BE2C (cell line): Measurements from ENCODE around the gene NAT9.

Experiments
- DNase-seq: peaks from one replicate; pipeline ENCODE4 v3.0.0-alpha.2; 2020
- H3K27me3 ChIP-seq: fragments of 250-450 bp; sonication (Bioruptor Pico); 2 replicates; pipeline ENCODE4 v1.5.1; 2020; ENCODE audit warnings: mild to moderate bottlenecking
- H3K36me3 ChIP-seq: fragments of 250-450 bp; sonication (Bioruptor Pico); 2 replicates; pipeline ENCODE4 v1.5.1; 2020; ENCODE audit warnings: mild to moderate bottlenecking
- H3K4me1 ChIP-seq: fragments of 250-450 bp; sonication (Bioruptor Pico); 2 replicates; pipeline ENCODE4 v1.5.1; 2020
- H3K4me3 ChIP-seq: 2 replicates; pipeline ENCODE4 v1.5.1; 2011; ENCODE audit warnings: low read depth, low read length
- H3K9me3 ChIP-seq: fragments of 250-450 bp; sonication (Bioruptor Pico); 2 replicates; pipeline ENCODE4 v1.5.1; 2020
- CTCF ChIP-seq: IDR thresholded peaks from 2 replicates; pipeline ENCODE4 v1.5.1; 2012; ENCODE audit warnings: mild to moderate bottlenecking, low read depth, low read length

NAT9 gene

DNA sequence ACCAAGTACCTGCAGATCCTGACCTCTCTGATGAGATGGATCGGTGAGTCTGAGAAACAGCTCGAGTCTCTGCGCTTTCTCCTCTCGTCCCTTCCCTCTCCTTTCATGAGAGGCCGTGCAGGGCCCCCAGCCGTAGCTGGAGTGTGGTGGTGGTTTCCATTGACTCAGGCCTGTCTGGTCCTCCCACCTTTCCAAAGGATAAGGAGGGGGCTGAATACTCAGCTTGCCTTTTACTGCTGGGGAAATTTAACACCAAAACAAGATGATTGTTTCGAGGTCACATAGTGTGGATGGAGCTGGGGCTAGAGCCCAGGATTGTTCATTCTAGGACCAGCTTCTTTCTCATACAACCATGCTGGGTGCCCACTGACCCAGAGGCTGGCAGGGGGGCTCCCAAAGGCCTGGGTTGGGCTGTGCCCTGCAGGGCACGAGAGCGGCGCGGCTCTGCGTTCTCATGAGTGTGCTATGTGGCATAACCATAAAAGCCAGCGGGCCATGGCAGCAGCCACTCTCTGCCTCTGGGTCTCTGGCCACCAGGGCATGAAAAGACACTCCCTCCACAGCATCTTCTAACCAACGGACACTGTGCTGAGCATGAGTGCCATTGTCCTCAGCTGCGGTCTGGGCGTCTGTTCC lies 43.8 kb upstream of the NAT9 start:
- Histone ChIP-seq H3K36me3 (no peaks in the 10 kb centered on the region), H3K9me3 (no peaks in the 10 kb centered on the region), H3K4me1 (no peaks in the 10 kb centered on the region), H3K27me3 (no peaks in the 10 kb centered on the region), H3K4me3 (no peak overlapping the region)
- DNase-seq = no peak
- TF ChIP-seq CTCF = no peak

DNA sequence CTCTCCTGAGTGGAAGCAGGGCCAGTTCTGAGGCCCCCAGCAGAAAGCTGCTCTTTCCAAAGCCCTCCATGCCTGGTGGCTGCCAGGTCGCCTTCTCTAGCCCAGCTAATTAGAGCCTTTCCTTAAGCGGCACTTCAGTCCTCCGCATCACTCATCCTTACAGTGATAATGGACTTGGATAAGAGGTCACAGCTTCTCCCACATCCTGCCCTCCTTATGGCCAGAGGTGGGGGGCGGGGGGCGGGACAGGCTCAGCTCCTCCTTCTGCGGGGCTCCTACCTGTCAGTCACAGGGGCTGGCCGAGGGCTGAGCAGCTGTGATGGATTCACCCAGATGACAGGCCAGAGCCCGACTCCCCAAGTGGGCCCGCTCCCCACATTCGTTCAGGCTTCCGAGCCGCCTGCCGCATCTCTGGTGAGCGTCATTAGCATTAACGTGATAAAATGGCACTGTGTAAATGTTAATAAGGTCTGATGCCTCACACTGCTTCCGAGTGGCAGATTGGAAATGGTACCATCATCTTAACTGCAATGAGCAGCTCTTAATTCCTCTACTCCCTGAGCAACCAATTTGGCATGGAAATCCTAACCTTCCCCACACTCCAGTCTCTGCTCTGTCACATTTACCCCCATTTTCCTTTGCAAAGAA lies 42.3 kb upstream of the NAT9 start:
- Histone ChIP-seq H3K9me3 (no peaks in the 10 kb centered on the region), H3K4me3 (no peak overlapping the region), H3K4me1 (no peaks in the 10 kb centered on the region), H3K36me3 (no peaks in the 10 kb centered on the region), H3K27me3 (no peaks in the 10 kb centered on the region)
- no peak for DNase-seq
- TF ChIP-seq CTCF = no peak

- Histone ChIP-seq H3K9me3 (no peaks in the 10 kb centered on the region), H3K4me3 (no peak overlapping the region), H3K27me3 (no peaks in the 10 kb centered on the region), H3K36me3 (no peaks in the 10 kb centered on the region), H3K4me1 (no peaks in the 10 kb centered on the region)
- no peak for DNase-seq
- TF ChIP-seq CTCF = no peak
Measured at GRCh38 chr17:74816905-74817620, 40.9 kb upstream of the NAT9 start.

DNA sequence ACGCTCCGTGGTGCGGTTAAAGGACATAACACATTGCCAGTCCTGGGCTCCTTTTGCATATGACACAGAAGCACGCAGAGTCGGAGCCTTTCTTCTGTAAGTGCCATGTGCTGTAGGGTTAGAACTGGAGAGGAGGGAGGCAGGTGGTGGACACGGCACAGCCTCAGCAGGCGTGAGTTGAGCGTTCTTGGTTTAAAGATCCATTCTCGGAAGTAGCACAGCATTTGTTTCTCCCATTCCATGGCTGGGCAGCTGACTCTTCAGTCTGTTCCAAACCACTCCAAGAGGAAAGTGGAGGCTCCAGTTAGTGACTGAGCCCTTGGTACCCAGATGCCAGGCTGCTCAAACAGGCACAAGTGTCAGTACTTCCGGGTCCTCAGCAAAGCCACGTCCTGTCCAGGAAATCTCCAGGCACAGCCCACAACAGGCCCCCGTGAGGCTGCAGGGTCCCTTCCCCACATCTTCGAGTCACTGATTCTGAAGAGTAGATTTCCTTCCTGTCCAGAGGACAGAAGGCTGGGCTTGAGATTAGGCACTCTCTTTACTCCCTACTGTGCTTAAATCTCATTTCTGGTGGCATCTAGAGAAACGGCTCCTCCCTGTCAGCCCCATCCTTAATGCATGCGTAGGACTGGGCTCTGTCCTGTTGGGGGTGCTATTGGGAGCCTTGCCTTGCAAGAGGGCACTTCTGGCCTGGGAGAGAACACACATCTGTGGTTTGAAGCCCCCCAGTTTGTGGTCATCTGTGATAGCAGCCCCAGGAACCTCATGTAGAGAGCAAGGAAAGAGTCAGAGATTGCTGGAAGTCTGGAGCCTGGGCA lies 39.6 kb upstream of the NAT9 start:
- Histone ChIP-seq H3K36me3 (no peaks in the 10 kb centered on the region), H3K4me3 (no peak overlapping the region), H3K4me1 (no peaks in the 10 kb centered on the region), H3K27me3 (no peaks in the 10 kb centered on the region), H3K9me3 (no peaks in the 10 kb centered on the region)
- no peak for DNase-seq
- peak; percentile 47 for TF ChIP-seq CTCF

GRCh38 chr17:74815067-74815466 lies 38.9 kb upstream of the NAT9 start:
- no peak overlapping the region for H3K4me3 ChIP-seq
- DNase-seq = no peak
- H3K27me3 ChIP-seq = no peaks in the 10 kb centered on the region
- peaks cover 2% of the 10 kb centered on the region; the same call in 1 of the 2 replicates for H3K36me3 ChIP-seq
- H3K4me1 ChIP-seq = no peaks in the 10 kb centered on the region
- TF ChIP-seq CTCF = no peak
- no peaks in the 10 kb centered on the region for H3K9me3 ChIP-seq
